Measurements from ENCODE around the gene LDLRAD4.

DNA sequence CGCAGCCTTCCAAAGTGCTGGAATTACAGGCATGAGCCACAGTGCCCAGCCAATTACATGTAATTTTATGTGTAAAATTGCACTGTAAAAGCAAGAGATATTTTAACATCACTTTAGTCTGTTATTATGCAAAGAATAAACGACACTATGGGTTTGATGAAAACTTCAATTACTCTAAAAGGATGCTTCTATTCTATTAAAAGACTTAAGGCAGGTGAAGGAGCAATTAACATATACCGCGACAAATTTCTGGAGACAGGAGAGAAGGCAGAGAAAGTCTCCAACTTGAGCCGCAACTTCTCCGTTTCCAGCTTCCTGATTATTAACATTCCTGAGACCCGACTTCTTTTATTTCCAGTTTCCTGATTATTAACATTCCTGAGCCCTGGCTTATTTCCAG is 454.1 kb downstream of the LDLRAD4 start:
- TF ChIP-seq CTCF (conservative IDR thresholded peaks at IDR 0.05; ENCODE audit: low read depth, low read length) (no peak), EZH2 (IDR thresholded peaks at IDR 0.05; ENCODE audit: borderline replicate concordance, low read depth, low read length, poor library complexity, severe bottlenecking) (no peak)

Data from A673 (cell line).